ENCODE data around the gene ANGEL2.
"Not testable (repeated sequence)": the region's sequence is repeated elsewhere in the genome, so short reads cannot be mapped to it uniquely, and the experiment has no call there.

Gene ANGEL2

GRCh38 chr1:213020016-213020415 is 4.3 kb upstream of the ANGEL2 start:
- no peak for DNase-seq

GRCh38 chr1:213019450-213019849 is 3.8 kb upstream of the ANGEL2 start:
- no peak for DNase-seq

- no peak for DNase-seq
Observed at GRCh38 chr1:213017447-213018273, 2.0 kb upstream of the ANGEL2 start.

- DNase-seq: no peak
Observed at GRCh38 chr1:213014642-213015041, 1.0 kb downstream of the ANGEL2 start.

- DNase-seq: no peak
Observed at GRCh38 chr1:213008564-213008963, 7.1 kb downstream of the ANGEL2 start.

GRCh38 chr1:213003256-213003655 is 12.4 kb downstream of the ANGEL2 start:
- DNase-seq: no peak

GRCh38 chr1:212994926-212995325 is 20.7 kb downstream of the ANGEL2 start:
- no peak for DNase-seq

GRCh38 chr1:212993960-212994359 is 21.7 kb downstream of the ANGEL2 start:
- DNase-seq: not testable (repeated sequence)

- DNase-seq: no peak
Observed at GRCh38 chr1:212990276-212990675, 25.4 kb downstream of the ANGEL2 start.

GRCh38 chr1:212987702-212988322 is 27.9 kb downstream of the ANGEL2 start:
- no peak for DNase-seq

- DNase-seq: no peak
Observed at GRCh38 chr1:212986551-212986950, 29.1 kb downstream of the ANGEL2 start.

- no peak for DNase-seq
Observed at GRCh38 chr1:212984522-212985291, 31.0 kb downstream of the ANGEL2 start.

GRCh38 chr1:212983482-212983881 is 32.2 kb downstream of the ANGEL2 start:
- no peak for DNase-seq

GRCh38 chr1:212982430-212983152 is 33.1 kb downstream of the ANGEL2 start:
- DNase-seq: no peak

GRCh38 chr1:212981571-212982328 is 33.9 kb downstream of the ANGEL2 start:
- no peak for DNase-seq

- DNase-seq: no peak
Observed at GRCh38 chr1:212981025-212981495, 34.6 kb downstream of the ANGEL2 start.

GRCh38 chr1:212980123-212980785 is 35.4 kb downstream of the ANGEL2 start:
- DNase-seq: no peak

GRCh38 chr1:212979340-212980122 is 36.1 kb downstream of the ANGEL2 start:
- no peak for DNase-seq

GRCh38 chr1:212977781-212978645 is 37.7 kb downstream of the ANGEL2 start:
- DNase-seq: no peak
